Esophagus squamous epithelium (tissue), 5 donors: ENCODE measurements around the gene CFAP74. TPM values are rescaled to one million over a fixed set of nuclear protein-coding genes. Genes with fewer than 3 reads are reported as not detected.

ENCODE experiments used
- DNase-seq: peaks from one replicate; lab custom pipeline; 2025; lab: John Stamatoyannopoulos, UW
- H3K27ac ChIP-seq, 4 donors: fragments of 200-600 bp; sonication (generic); one replicate each; pipeline ENCODE4 v1.5.1; 2016 to 2019; ENCODE audit warnings: mild to moderate bottlenecking in 1 of 4
- H3K27me3 ChIP-seq, 4 donors: fragments of 200-600 bp; sonication (generic); 1 replicate in 3 of 4; 2 replicates in 1 of 4; pipeline versions ENCODE4 v1.5.1 to v1.6.0; 2017 to 2021; ENCODE audit warnings: antibody characterized with exemption in 1 of 4
- H3K36me3 ChIP-seq, 3 donors: fragments of 200-600 bp; sonication (generic); one replicate each; pipeline ENCODE4 v1.5.1; 2016 to 2019
- H3K4me1 ChIP-seq, 3 donors: fragments of 200-600 bp; sonication (generic); one replicate each; pipeline ENCODE4 v1.5.1; 2017 to 2019
- H3K4me3 ChIP-seq, 4 donors: fragments of 200-600 bp; sonication (generic); 1 replicate in 3 of 4; 2 replicates in 1 of 4; pipeline ENCODE4 v1.5.1; 2016 to 2019; ENCODE audit warnings: mild to moderate bottlenecking in 2 of 4, moderate library complexity in 1 of 4
- H3K9me3 ChIP-seq, 3 donors: fragments of 200-600 bp; sonication (generic); one replicate each; pipeline ENCODE4 v1.5.1; 2016 to 2019
- CTCF ChIP-seq, 6 experiments: fragments of 450-650 bp in 4 of 6; fragments of 200-600 bp in 2 of 6; sonication (generic) in 2 of 6; IDR thresholded peaks; one replicate each; pipeline ENCODE4 v1.5.1; 2016 to 2019; ENCODE audit warnings: antibody characterized with exemption in 6 of 6, mild to moderate bottlenecking in 4 of 6, moderate library complexity in 4 of 6
- POLR2A ChIP-seq, 4 donors: fragments of 450-650 bp; IDR thresholded peaks; one replicate each; pipeline ENCODE4 v1.6.1; 2017; ENCODE audit warnings: antibody characterized with exemption in 4 of 4, mild to moderate bottlenecking in 4 of 4, moderate library complexity in 3 of 4
- WGBS, 2 donors: methylation state at CpG; one replicate each; pipeline ENCODE4 v1.1.5; 2018; 5-methylcytosine and 5-hydroxymethylcytosine counted together
- intact Hi-C: fragments of 100-400 bp; cut with DNase I; formaldehyde crosslinking; loops from one replicate; pipeline ENCODE4 v1.15.0; 2022
- total RNA-seq, 4 donors: library from RNA; depleted of rRNA; stranded (reverse); fragments of >200 nt; gene quantifications; one replicate each; pipeline ENCODE4 v1.1.0, GENCODE V29; 2016
- donor health status: DM: yes; HTN: yes; CAD: no.

Gene CFAP74
- total RNA-seq, 4 donors from 2014 or later: not detected

- no peak for DNase-seq
- Histone ChIP-seq H3K27ac (peak overlapping the region; percentile 90 to 96 (median 94)), H3K4me1 (peaks cover 13 to 43% (median 22%) of the 10 kb centered on the region in 3 donors), H3K36me3 (no peaks in the 10 kb centered on the region), H3K9me3 (no peaks in the 10 kb centered on the region), H3K4me3 (peak overlapping the region; percentile 64 to 86 (median 82)), H3K27me3 (no peaks in the 10 kb centered on the region)
- no CpG with 5 or more reads among the region's 21 CpGs for WGBS, 2 donors
- intact Hi-C loops: loop anchor here (10.0 kb wide), 1 partner anchor 154 kb away; no protein-coding TSS in a partner anchor
- TF ChIP-seq POLR2A (IDR thresholded peaks at IDR 0.05) (no peak), CTCF (IDR thresholded peaks at IDR 0.05) (no peak)
Observed at GRCh38 chr1:1908506-1908791, 95.1 kb downstream of the CFAP74 start.

- peak in 2 of 6 experiments; percentile 8 to 11 for TF ChIP-seq CTCF (IDR thresholded peaks at IDR 0.05)
- TF ChIP-seq POLR2A (IDR thresholded peaks at IDR 0.05): no peak
- Histone ChIP-seq H3K4me3 (no peak overlapping the region), H3K9me3 (no peaks in the 10 kb centered on the region), H3K27ac (peak overlapping the region in 3 of 4 donors; percentile 7 to 52 (median 21)), H3K4me1 (peaks cover 13 to 43% (median 22%) of the 10 kb centered on the region in 3 donors), H3K27me3 (no peaks in the 10 kb centered on the region), H3K36me3 (no peaks in the 10 kb centered on the region)
- intact Hi-C loops: loop anchor here (10.0 kb wide), 1 partner anchor 152 kb away; no protein-coding TSS in a partner anchor
- 29 to 31% methylated on average over 3 of the region's 8 CpGs for WGBS, 2 donors
- no peak for DNase-seq
Observed at GRCh38 chr1:1907098-1907736, 96.4 kb downstream of the CFAP74 start.

GRCh38 chr1:1906185-1907097 lies 97.1 kb downstream of the CFAP74 start:
- Histone ChIP-seq H3K4me3 (no peak overlapping the region), H3K36me3 (no peaks in the 10 kb centered on the region), H3K4me1 (peaks cover 13 to 43% (median 22%) of the 10 kb centered on the region in 3 donors), H3K9me3 (no peaks in the 10 kb centered on the region), H3K27ac (peak overlapping the region in 3 of 4 donors; percentile 7 to 52 (median 21)), H3K27me3 (no peaks in the 10 kb centered on the region)
- no peak for DNase-seq
- 23% methylated on average over 10 to 13 of the region's 15 CpGs for WGBS, 2 donors
- TF ChIP-seq CTCF (IDR thresholded peaks at IDR 0.05) (peak; percentile 81 to 93 (median 90)), POLR2A (IDR thresholded peaks at IDR 0.05) (no peak)
- intact Hi-C loops: loop anchor here (10.0 kb wide), 1 partner anchor 152 kb away; no protein-coding TSS in a partner anchor

GRCh38 chr1:1903224-1903623 lies 100.4 kb downstream of the CFAP74 start:
- no peaks in the 10 kb centered on the region for H3K36me3 ChIP-seq
- DNase-seq: no peak
- TF ChIP-seq POLR2A (IDR thresholded peaks at IDR 0.05): no peak
- TF ChIP-seq CTCF (IDR thresholded peaks at IDR 0.05): no peak
- H3K27me3 ChIP-seq: peaks cover 0 to 5% (median 0%) of the 10 kb centered on the region in 4 donors
- no peaks in the 10 kb centered on the region for H3K9me3 ChIP-seq
- H3K4me3 ChIP-seq: no peak overlapping the region
- 89 to 95% methylated on average over 12 of the region's 12 CpGs for WGBS, 2 donors
- peaks cover 3 to 25% (median 15%) of the 10 kb centered on the region in 3 donors for H3K4me1 ChIP-seq
- H3K27ac ChIP-seq: no peak overlapping the region
- intact Hi-C loops: loop anchor here (10.0 kb wide), 1 partner anchor 148 kb away; no protein-coding TSS in a partner anchor
